HCT116 (cell line): Measurements from ENCODE around the gene HLA-DRA. TPM values are rescaled to one million over a fixed set of nuclear protein-coding genes. Genes with fewer than 3 reads are reported as not detected.
A peak's percentile ranks its signal among the peaks of the same experiment; 100 is the strongest.

Source experiments
- ATAC-seq: fragments of 200-7000 bp; cut with Tn5 transposase; 2 replicates; pipeline ENCODE4 v1.9.1; 2020; ENCODE audit warnings: mild to moderate bottlenecking, moderate library complexity
- BruUV-seq: library from RNA; stranded (reverse); fragments of 400-500 nt; replicated peaks from 2 replicates; lab custom pipeline; 2021; lab: Mats Ljungman, UMichigan
- CTCF ChIA-PET: fragments of 300-600 bp; sonication (Branson Sonifier 250); formaldehyde crosslinking; loops from one replicate; lab custom pipeline; 2021; ENCODE audit warnings: antibody characterized with exemption; lab: Charles Lee
- POLR2A ChIA-PET: fragments of 300-600, 350-600 bp; sonication (Branson Sonifier 250); formaldehyde crosslinking; loops from one replicate; lab custom pipeline; 2021; ENCODE audit warnings: antibody characterized with exemption; lab: Charles Lee
- RAD21 ChIA-PET, 2 experiments: fragments of 300-600 bp; sonication (Branson Sonifier 250); formaldehyde crosslinking; loops; one replicate each; lab custom pipeline; 2023; ENCODE audit warnings: low total read pairs in 2 of 2; ENCODE audit not compliant: uncharacterized antibody in 2 of 2, unreplicated experiment in 2 of 2, low non-redundant PET in 1 of 2; lab: Charles Lee
- DNase-seq: peaks from one replicate; pipeline ENCODE4 v3.0.0-alpha.2; 2010; ENCODE audit warnings: low read depth, low spot score
- H2AFZ ChIP-seq: fragments of 200-600 bp; shearing (Covaris generic), sonication (generic); 2 replicates; pipeline ENCODE4 v1.6.1; 2017; ENCODE audit warnings: low read depth, mixed run types, mixed read lengths, antibody characterized with exemption, low read length; ENCODE audit not compliant: poor library complexity, severe bottlenecking
- H3K27ac ChIP-seq: 2 replicates; pipeline ENCODE4 v1.5.1; 2012; ENCODE audit warnings: low read depth, low read length
- H3K27me3 ChIP-seq: fragments of 200-600 bp; sonication (generic); 2 replicates; pipeline ENCODE4 v1.6.1; 2016; ENCODE audit warnings: mixed run types, low read length, mixed read lengths; ENCODE audit not compliant: insufficient read depth
- H3K36me3 ChIP-seq, 2 experiments: fragments of 200-500 bp in 1 of 2; fragments of 200-600 bp in 1 of 2; sonication (Bioruptor generic) in 1 of 2; sonication (generic) in 1 of 2; 2 replicates each; pipeline versions ENCODE4 v1.5.1 to v1.6.1; 2014 to 2016; ENCODE audit warnings: low read length in 2 of 2, inconsistent platforms in 1 of 2, mixed read lengths in 1 of 2, mixed run types in 1 of 2; ENCODE audit not compliant: insufficient read depth in 2 of 2, control insufficient read depth in 1 of 2
- H3K4me1 ChIP-seq, 2 experiments: fragments of 200-600 bp in 1 of 2; sonication (generic) in 1 of 2; 2 replicates each; pipeline versions ENCODE4 v1.5.1 to v1.6.1; 2012 to 2017; ENCODE audit warnings: low read length in 2 of 2, inconsistent platforms in 1 of 2, mild to moderate bottlenecking in 1 of 2, mixed read lengths in 1 of 2, mixed run types in 1 of 2, moderate library complexity in 1 of 2; ENCODE audit not compliant: insufficient read depth in 2 of 2, control insufficient read depth in 1 of 2
- H3K4me2 ChIP-seq: fragments of 200-600 bp; sonication (generic); 2 replicates; pipeline ENCODE4 v1.6.1; 2017; ENCODE audit warnings: mixed run types, low read length, mixed read lengths
- H3K4me3 ChIP-seq, 2 experiments: fragments of 200-600 bp in 1 of 2; sonication (generic) in 1 of 2; replicated peaks in 1 of 2; 2 replicates each; pipeline ENCODE4 v1.5.1; 2011 to 2016; ENCODE audit warnings: low read length in 2 of 2, control low read depth in 1 of 2, low read depth in 1 of 2, mild to moderate bottlenecking in 1 of 2, mixed read lengths in 1 of 2, mixed run types in 1 of 2
- H3K79me2 ChIP-seq: fragments of 200-600 bp; sonication (generic); 2 replicates; pipeline ENCODE4 v1.6.1; 2017; ENCODE audit warnings: mild to moderate bottlenecking, mixed run types, low read length, moderate library complexity, mixed read lengths; ENCODE audit not compliant: insufficient read depth
- H3K9ac ChIP-seq: fragments of 200-600 bp; sonication (generic); 2 replicates; pipeline ENCODE4 v1.6.1; 2016; ENCODE audit warnings: low read length, mixed read lengths
- H3K9me2 ChIP-seq: fragments of 200-600 bp; sonication (generic), shearing (Covaris generic); 2 replicates; pipeline ENCODE4 v1.6.1; 2017; ENCODE audit warnings: mixed run types, mild to moderate bottlenecking, moderate library complexity; ENCODE audit not compliant: insufficient read depth
- H3K9me3 ChIP-seq, 2 experiments: fragments of 200-500 bp in 1 of 2; fragments of 200-600 bp in 1 of 2; sonication (Bioruptor generic) in 1 of 2; sonication (generic) in 1 of 2; 2 replicates each; pipeline ENCODE4 v1.6.1; 2014 to 2017; ENCODE audit warnings: low read length in 2 of 2, mixed read lengths in 2 of 2, inconsistent platforms in 1 of 2, low read depth in 1 of 2, mild to moderate bottlenecking in 1 of 2, mixed run types in 1 of 2, moderate library complexity in 1 of 2; ENCODE audit not compliant: control insufficient read depth in 1 of 2, insufficient read depth in 1 of 2
- H4K20me1 ChIP-seq: fragments of 200-600 bp; sonication (generic), shearing (Covaris generic); 2 replicates; pipeline ENCODE4 v1.6.1; 2017; ENCODE audit warnings: mixed run types, mild to moderate bottlenecking, moderate library complexity; ENCODE audit not compliant: insufficient read depth
- EZH2 ChIP-seq: fragments of 200-600 bp; sonication (generic); IDR thresholded peaks from 2 replicates; pipeline ENCODE4 v1.6.1; 2017; ENCODE audit warnings: antibody characterized with exemption, mixed run types
- EZH2phosphoT487 ChIP-seq: fragments of 200-600 bp; IDR thresholded peaks from 2 replicates; pipeline ENCODE4 v1.6.1; 2018; ENCODE audit warnings: antibody characterized with exemption, borderline replicate concordance
- FOSL1 ChIP-seq: IDR thresholded peaks from 2 replicates; pipeline ENCODE4 v1.6.1; 2012; ENCODE audit warnings: low read depth
- POLR2A ChIP-seq: IDR thresholded peaks from 2 replicates; pipeline ENCODE4 v1.7.0; 2011; ENCODE audit warnings: borderline replicate concordance; ENCODE audit not compliant: insufficient read depth, insufficient read length; ENCODE audit errors: extremely low read depth
- POLR2AphosphoS5 ChIP-seq: IDR thresholded peaks from 2 replicates; pipeline ENCODE4 v1.6.1; 2011; ENCODE audit warnings: mild to moderate bottlenecking, low read depth, low read length, moderate library complexity
- RAD21 ChIP-seq: IDR thresholded peaks from 2 replicates; pipeline ENCODE4 v1.6.1; 2012; ENCODE audit warnings: low read depth, mild to moderate bottlenecking
- SIN3A ChIP-seq: IDR thresholded peaks from 2 replicates; pipeline ENCODE4 v1.6.1; 2012; ENCODE audit warnings: low read depth
- SP1 ChIP-seq: IDR thresholded peaks from 2 replicates; pipeline ENCODE4 v1.6.1; 2012; ENCODE audit warnings: low read depth
- SRF ChIP-seq: IDR thresholded peaks from 2 replicates; pipeline ENCODE4 v1.6.1; 2012; ENCODE audit warnings: low read depth
- TCF7L2 ChIP-seq: IDR thresholded peaks from 2 replicates; pipeline ENCODE4 v1.7.0; 2011; ENCODE audit warnings: borderline replicate concordance, inconsistent platforms; ENCODE audit not compliant: insufficient read depth, insufficient read length; ENCODE audit errors: extremely low read depth
- YY1 ChIP-seq: IDR thresholded peaks from 2 replicates; pipeline ENCODE4 v1.6.1; 2011; ENCODE audit warnings: low read length, low read depth, moderate library complexity, mild to moderate bottlenecking; ENCODE audit not compliant: insufficient replicate concordance; ENCODE audit errors: extremely low read depth
- ZFX ChIP-seq: fragments of 450-650 bp; IDR thresholded peaks from 2 replicates; pipeline ENCODE4 v1.6.1; 2017
- intact Hi-C: fragments of 100-400 bp; cut with micrococcal nuclease; formaldehyde crosslinking; loops from 2 replicates; pipeline ENCODE4 v1.10.0; 2022
- total RNA-seq: library from RNA; stranded (reverse); gene quantifications from one replicate; pipeline ENCODE4 v1.2.1, GENCODE V29; 2021; ENCODE audit not compliant: unreplicated experiment
- TF ChIP-seq, protein P1 (sequence below), 3 experiments: fragments of 200-600 bp in 1 of 3; sonication (generic) in 1 of 3; IDR thresholded peaks in 2 of 3; conservative IDR thresholded peaks in 1 of 3; 2 replicates each; pipeline ENCODE4 v1.5.1; 2012 to 2017; ENCODE audit warnings: low read depth in 2 of 3, low read length in 2 of 3, antibody characterized with exemption in 1 of 3, borderline replicate concordance in 1 of 3, control low read depth in 1 of 3, mild to moderate bottlenecking in 1 of 3, mixed read lengths in 1 of 3, mixed run types in 1 of 3, moderate library complexity in 1 of 3; ENCODE audit not compliant: insufficient read depth in 1 of 3
- TF ChIP-seq, protein P2 (sequence below): IDR thresholded peaks from 2 replicates; pipeline ENCODE4 v1.6.1; 2012; ENCODE audit warnings: low read depth
- TF ChIP-seq, protein P3 (sequence below): IDR thresholded peaks from 2 replicates; pipeline ENCODE4 v1.6.1; 2012

Gene HLA-DRA
- total RNA-seq, 1 experiment from 2014 or later: 4.7 TPM

DNA sequence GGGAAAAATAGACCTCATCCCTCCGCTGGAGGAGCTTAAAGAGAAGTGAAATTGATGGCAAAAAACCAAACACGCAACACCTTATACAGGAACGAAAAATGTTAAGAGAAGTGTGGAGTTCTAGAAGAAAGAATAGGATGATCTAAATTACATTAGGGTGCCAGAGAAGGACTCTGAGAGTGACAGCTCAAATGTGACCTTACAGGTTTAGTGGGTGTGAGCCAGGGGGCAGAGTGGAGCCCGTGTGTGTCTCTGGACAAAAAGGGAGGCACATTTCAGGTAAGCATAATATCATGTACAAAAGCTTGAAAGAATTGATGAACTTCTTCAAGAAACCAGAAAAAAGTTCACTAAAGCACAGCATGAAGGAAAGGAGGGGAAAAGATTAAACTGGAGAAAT, 20.8 kb downstream of the HLA-DRA start:
- no peaks in the 10 kb centered on the region for H3K9me3 ChIP-seq
- TF ChIP-seq, protein P1, sequence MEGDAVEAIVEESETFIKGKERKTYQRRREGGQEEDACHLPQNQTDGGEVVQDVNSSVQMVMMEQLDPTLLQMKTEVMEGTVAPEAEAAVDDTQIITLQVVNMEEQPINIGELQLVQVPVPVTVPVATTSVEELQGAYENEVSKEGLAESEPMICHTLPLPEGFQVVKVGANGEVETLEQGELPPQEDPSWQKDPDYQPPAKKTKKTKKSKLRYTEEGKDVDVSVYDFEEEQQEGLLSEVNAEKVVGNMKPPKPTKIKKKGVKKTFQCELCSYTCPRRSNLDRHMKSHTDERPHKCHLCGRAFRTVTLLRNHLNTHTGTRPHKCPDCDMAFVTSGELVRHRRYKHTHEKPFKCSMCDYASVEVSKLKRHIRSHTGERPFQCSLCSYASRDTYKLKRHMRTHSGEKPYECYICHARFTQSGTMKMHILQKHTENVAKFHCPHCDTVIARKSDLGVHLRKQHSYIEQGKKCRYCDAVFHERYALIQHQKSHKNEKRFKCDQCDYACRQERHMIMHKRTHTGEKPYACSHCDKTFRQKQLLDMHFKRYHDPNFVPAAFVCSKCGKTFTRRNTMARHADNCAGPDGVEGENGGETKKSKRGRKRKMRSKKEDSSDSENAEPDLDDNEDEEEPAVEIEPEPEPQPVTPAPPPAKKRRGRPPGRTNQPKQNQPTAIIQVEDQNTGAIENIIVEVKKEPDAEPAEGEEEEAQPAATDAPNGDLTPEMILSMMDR (IDR thresholded peaks at IDR 0.05 in 2 of 3, conservative IDR thresholded peaks at IDR 0.05 in 1 of 3; ENCODE audit: borderline replicate concordance in 1 of 3, insufficient read depth in 1 of 3, low read depth in 2 of 3, low read length in 2 of 3): peak; percentile 29 to 30 (median 30); a peak in 4 of 6 replicates
- TF ChIP-seq SP1 (no peak), RAD21 (peak; percentile 31; the same call in 1 of the 2 replicates)
- intact Hi-C loops: no loop called here
- H3K9me2 ChIP-seq: no peaks in the 10 kb centered on the region
- BruUV-seq: no TSS peak
- no peaks in the 10 kb centered on the region for H4K20me1 ChIP-seq
- H3K79me2 ChIP-seq: no peaks in the 10 kb centered on the region
- H3K4me2 ChIP-seq: no peak overlapping the region
- DNase-seq (no peak), ATAC-seq (peak; percentile 68; the same call in 1 of the 2 replicates)
- H3K9ac ChIP-seq: no peak overlapping the region
- no peak overlapping the region for H3K4me3 ChIP-seq
- ChIA-PET CTCF (interaction anchor here (0.8 to 2.1 kb wide), 2 partner anchors 232 to 240 kb away, joined by 3 to 8 read pairs; no protein-coding TSS in a partner anchor), RAD21 (no interaction called here), POLR2A (no interaction called here)
- peak overlapping the region; percentile 57 for H2AFZ ChIP-seq
- no peaks in the 10 kb centered on the region for H3K4me1 ChIP-seq
- no peak overlapping the region for H3K27ac ChIP-seq
- no peaks in the 10 kb centered on the region for H3K27me3 ChIP-seq
- no peaks in the 10 kb centered on the region for H3K36me3 ChIP-seq

DNA sequence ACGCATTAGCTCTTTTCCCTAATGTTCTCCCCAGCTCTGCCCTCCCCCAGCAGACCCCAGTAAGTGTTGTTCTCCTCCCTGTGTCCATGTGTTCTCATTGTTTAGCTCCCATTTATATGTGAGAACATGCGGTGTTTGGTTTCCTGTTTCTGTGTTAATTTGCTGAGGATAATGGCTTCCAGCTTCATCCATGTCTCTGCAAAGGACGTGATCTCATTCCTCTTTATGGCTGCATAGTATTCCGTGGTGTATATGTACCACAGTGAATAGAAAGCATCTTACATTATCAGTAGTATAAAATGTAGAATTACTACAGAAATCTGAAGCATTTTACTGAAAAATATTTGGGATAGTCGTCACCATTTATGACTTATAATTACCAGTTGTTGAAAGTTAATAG, 21.8 kb downstream of the HLA-DRA start:
- no peak overlapping the region for H3K9ac ChIP-seq
- no peaks in the 10 kb centered on the region for H3K36me3 ChIP-seq
- no peak overlapping the region for H3K4me3 ChIP-seq
- no peaks in the 10 kb centered on the region for H3K4me1 ChIP-seq
- BruUV-seq: no TSS peak
- DNase-seq: no peak
- H3K27ac ChIP-seq: no peak overlapping the region
- no peak for ATAC-seq
- H3K9me2 ChIP-seq: no peaks in the 10 kb centered on the region
- H3K9me3 ChIP-seq: no peaks in the 10 kb centered on the region
- no peaks in the 10 kb centered on the region for H3K79me2 ChIP-seq
- no peak overlapping the region for H3K4me2 ChIP-seq
- RAD21 ChIA-PET: no interaction called here
- intact Hi-C loops: no loop called here
- no peaks in the 10 kb centered on the region for H3K27me3 ChIP-seq
- H2AFZ ChIP-seq: no peak overlapping the region
- POLR2A ChIA-PET: no interaction called here
- CTCF ChIA-PET: interaction anchor here (1.3 to 2.1 kb wide), 2 partner anchors 231 to 239 kb away, joined by 3 to 8 read pairs; no protein-coding TSS in a partner anchor
- no peaks in the 10 kb centered on the region for H4K20me1 ChIP-seq
- TF ChIP-seq SIN3A: no peak
- no peak for TF ChIP-seq RAD21
- no peak for TF ChIP-seq YY1
- no peak for TF ChIP-seq TCF7L2
- TF ChIP-seq SRF: no peak
- no peak for TF ChIP-seq FOSL1
- TF ChIP-seq EZH2: no peak
- TF ChIP-seq EZH2phosphoT487: no peak
- TF ChIP-seq, protein P2, sequence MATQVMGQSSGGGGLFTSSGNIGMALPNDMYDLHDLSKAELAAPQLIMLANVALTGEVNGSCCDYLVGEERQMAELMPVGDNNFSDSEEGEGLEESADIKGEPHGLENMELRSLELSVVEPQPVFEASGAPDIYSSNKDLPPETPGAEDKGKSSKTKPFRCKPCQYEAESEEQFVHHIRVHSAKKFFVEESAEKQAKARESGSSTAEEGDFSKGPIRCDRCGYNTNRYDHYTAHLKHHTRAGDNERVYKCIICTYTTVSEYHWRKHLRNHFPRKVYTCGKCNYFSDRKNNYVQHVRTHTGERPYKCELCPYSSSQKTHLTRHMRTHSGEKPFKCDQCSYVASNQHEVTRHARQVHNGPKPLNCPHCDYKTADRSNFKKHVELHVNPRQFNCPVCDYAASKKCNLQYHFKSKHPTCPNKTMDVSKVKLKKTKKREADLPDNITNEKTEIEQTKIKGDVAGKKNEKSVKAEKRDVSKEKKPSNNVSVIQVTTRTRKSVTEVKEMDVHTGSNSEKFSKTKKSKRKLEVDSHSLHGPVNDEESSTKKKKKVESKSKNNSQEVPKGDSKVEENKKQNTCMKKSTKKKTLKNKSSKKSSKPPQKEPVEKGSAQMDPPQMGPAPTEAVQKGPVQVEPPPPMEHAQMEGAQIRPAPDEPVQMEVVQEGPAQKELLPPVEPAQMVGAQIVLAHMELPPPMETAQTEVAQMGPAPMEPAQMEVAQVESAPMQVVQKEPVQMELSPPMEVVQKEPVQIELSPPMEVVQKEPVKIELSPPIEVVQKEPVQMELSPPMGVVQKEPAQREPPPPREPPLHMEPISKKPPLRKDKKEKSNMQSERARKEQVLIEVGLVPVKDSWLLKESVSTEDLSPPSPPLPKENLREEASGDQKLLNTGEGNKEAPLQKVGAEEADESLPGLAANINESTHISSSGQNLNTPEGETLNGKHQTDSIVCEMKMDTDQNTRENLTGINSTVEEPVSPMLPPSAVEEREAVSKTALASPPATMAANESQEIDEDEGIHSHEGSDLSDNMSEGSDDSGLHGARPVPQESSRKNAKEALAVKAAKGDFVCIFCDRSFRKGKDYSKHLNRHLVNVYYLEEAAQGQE: no peak
- TF ChIP-seq POLR2AphosphoS5: no peak
- TF ChIP-seq ZFX: no peak
- TF ChIP-seq, protein P3, sequence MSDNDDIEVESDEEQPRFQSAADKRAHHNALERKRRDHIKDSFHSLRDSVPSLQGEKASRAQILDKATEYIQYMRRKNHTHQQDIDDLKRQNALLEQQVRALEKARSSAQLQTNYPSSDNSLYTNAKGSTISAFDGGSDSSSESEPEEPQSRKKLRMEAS: no peak
- TF ChIP-seq POLR2A: no peak
